Testis (tissue), 3 donors: ENCODE measurements around the gene ID4. TPM values are rescaled to one million over a fixed set of nuclear protein-coding genes. Genes with fewer than 3 reads are reported as not detected.

Experiments used
- DNase-seq: peaks from one replicate; pipeline ENCODE4 v3.0.0-alpha.2; 2019
- H3K27ac ChIP-seq, 2 donors: fragments of 200-600 bp; sonication (generic); one replicate each; pipeline ENCODE4 v1.5.1; 2019
- H3K27me3 ChIP-seq: fragments of 200-600 bp; sonication (generic); one replicate; pipeline ENCODE4 v1.5.1; 2019
- H3K36me3 ChIP-seq: fragments of 200-600 bp; sonication (generic); one replicate; pipeline ENCODE4 v1.5.1; 2017; ENCODE audit warnings: low read depth; ENCODE audit errors: missing control alignments
- H3K4me1 ChIP-seq: fragments of 200-600 bp; sonication (generic); one replicate; pipeline ENCODE4 v1.5.1; 2019
- H3K4me3 ChIP-seq, 2 donors: fragments of 200-600 bp; sonication (generic); one replicate each; pipeline ENCODE4 v1.5.1; 2017 to 2019
- H3K9me3 ChIP-seq: fragments of 200-600 bp; sonication (generic); one replicate; pipeline ENCODE4 v1.5.1; 2017
- CTCF ChIP-seq, 3 experiments: fragments of 450-650 bp in 2 of 3; fragments of 200-600 bp in 1 of 3; sonication (generic) in 1 of 3; IDR thresholded peaks; one replicate each; pipeline ENCODE4 v1.5.1; 2016 to 2019; ENCODE audit warnings: antibody characterized with exemption in 3 of 3, mild to moderate bottlenecking in 2 of 3, moderate library complexity in 1 of 3
- POLR2A ChIP-seq: fragments of 450-650 bp; IDR thresholded peaks from one replicate; pipeline ENCODE4 v1.6.1; 2017; ENCODE audit warnings: antibody characterized with exemption, mild to moderate bottlenecking, moderate library complexity
- WGBS, 2 donors: methylation state at CpG; one replicate each; pipeline ENCODE4 v1.1.5; 2018; 5-methylcytosine and 5-hydroxymethylcytosine counted together
- intact Hi-C: fragments of 100-400 bp; cut with DNase I; formaldehyde crosslinking; loops from one replicate; pipeline ENCODE4 v1.15.1; 2023; ENCODE audit warnings: low total_unique reads
- polyA plus RNA-seq: library from polyadenylated mRNA; stranded (reverse); fragments of 350-450 nt; fragmentation: Illumina TruSeq; extraction: RNeasy Lipid Tissue Mini Kit (QIAGEN cat#74804); gene quantifications from one replicate; pipeline ENCODE4 v1.2.3, GENCODE V29; 2014; ENCODE audit warnings: low read depth, low replicate concordance; ENCODE audit not compliant: insufficient read depth
- total RNA-seq, 2 donors: library from RNA; depleted of rRNA; stranded (reverse); fragments of >200 nt; gene quantifications; one replicate each; pipeline ENCODE4 v1.2.3, GENCODE V29; 2016

ID4 gene
- total and polyA plus RNA-seq, 3 donors from 2014 or later = 51.6 to 130 (median 122) TPM

- TF ChIP-seq CTCF (IDR thresholded peaks at IDR 0.05) (no peak), POLR2A (no peak)
- DNase-seq = peak; percentile 37
- intact Hi-C loops = no loop called here
- 35 to 77% methylated on average over 2 of the region's 2 CpGs for WGBS, 2 donors
- Histone ChIP-seq H3K9me3 (no peaks in the 10 kb centered on the region), H3K27ac (no peak overlapping the region), H3K4me3 (no peak overlapping the region), H3K36me3 (no peaks in the 10 kb centered on the region), H3K4me1 (peaks cover 7% of the 10 kb centered on the region), H3K27me3 (no peaks in the 10 kb centered on the region)
Observed at GRCh38 chr6:19830171-19830570, 7.0 kb upstream of the ID4 start.

- Histone ChIP-seq H3K36me3 (no peaks in the 10 kb centered on the region), H3K27me3 (no peaks in the 10 kb centered on the region), H3K4me3 (no peak overlapping the region), H3K4me1 (peaks cover 7% of the 10 kb centered on the region), H3K27ac (no peak overlapping the region), H3K9me3 (no peaks in the 10 kb centered on the region)
- intact Hi-C loops = no loop called here
- no peak for DNase-seq
- WGBS, 2 donors = 61 to 78% methylated on average over 1 of the region's 1 CpG
- TF ChIP-seq CTCF (IDR thresholded peaks at IDR 0.05) (no peak), POLR2A (no peak)
Observed at GRCh38 chr6:19831358-19831757, 5.8 kb upstream of the ID4 start.

- peak; percentile 78 for DNase-seq
- TF ChIP-seq CTCF (IDR thresholded peaks at IDR 0.05) = no peak
- TF ChIP-seq POLR2A = no peak
- intact Hi-C loops = no loop called here
- Histone ChIP-seq H3K4me1 (peaks cover 7% of the 10 kb centered on the region), H3K4me3 (no peak overlapping the region), H3K9me3 (no peaks in the 10 kb centered on the region), H3K27ac (peak overlapping the region; percentile 4 to 23), H3K36me3 (no peaks in the 10 kb centered on the region), H3K27me3 (no peaks in the 10 kb centered on the region)
- WGBS, 2 donors = 49 to 51% methylated on average over 5 of the region's 5 CpGs
Observed at GRCh38 chr6:19833947-19834346, 3.2 kb upstream of the ID4 start.

GRCh38 chr6:19834858-19835257 lies 2.3 kb upstream of the ID4 start:
- H3K9me3 ChIP-seq = no peaks in the 10 kb centered on the region
- H3K36me3 ChIP-seq = no peaks in the 10 kb centered on the region
- H3K27ac ChIP-seq = peak overlapping the region in 1 of 2 donors; percentile 4
- intact Hi-C loops = no loop called here
- no peaks in the 10 kb centered on the region for H3K27me3 ChIP-seq
- no peak for TF ChIP-seq CTCF (IDR thresholded peaks at IDR 0.05)
- no peak for TF ChIP-seq POLR2A
- no peak overlapping the region for H3K4me3 ChIP-seq
- H3K4me1 ChIP-seq = peaks cover 7% of the 10 kb centered on the region
- DNase-seq = no peak
- 52 to 69% methylated on average over 5 of the region's 5 CpGs for WGBS, 2 donors

GRCh38 chr6:19835605-19836004 lies 1.6 kb upstream of the ID4 start:
- Histone ChIP-seq H3K27ac (no peak overlapping the region), H3K9me3 (no peaks in the 10 kb centered on the region), H3K36me3 (no peaks in the 10 kb centered on the region), H3K4me3 (no peak overlapping the region), H3K4me1 (peaks cover 7% of the 10 kb centered on the region), H3K27me3 (no peaks in the 10 kb centered on the region)
- DNase-seq = no peak
- WGBS, 2 donors = 54 to 72% methylated on average over 4 of the region's 4 CpGs
- intact Hi-C loops = no loop called here
- no peak for TF ChIP-seq CTCF (IDR thresholded peaks at IDR 0.05)
- TF ChIP-seq POLR2A = no peak
